Measurements from ENCODE around the gene ENO1.

ENO1 gene

DNA sequence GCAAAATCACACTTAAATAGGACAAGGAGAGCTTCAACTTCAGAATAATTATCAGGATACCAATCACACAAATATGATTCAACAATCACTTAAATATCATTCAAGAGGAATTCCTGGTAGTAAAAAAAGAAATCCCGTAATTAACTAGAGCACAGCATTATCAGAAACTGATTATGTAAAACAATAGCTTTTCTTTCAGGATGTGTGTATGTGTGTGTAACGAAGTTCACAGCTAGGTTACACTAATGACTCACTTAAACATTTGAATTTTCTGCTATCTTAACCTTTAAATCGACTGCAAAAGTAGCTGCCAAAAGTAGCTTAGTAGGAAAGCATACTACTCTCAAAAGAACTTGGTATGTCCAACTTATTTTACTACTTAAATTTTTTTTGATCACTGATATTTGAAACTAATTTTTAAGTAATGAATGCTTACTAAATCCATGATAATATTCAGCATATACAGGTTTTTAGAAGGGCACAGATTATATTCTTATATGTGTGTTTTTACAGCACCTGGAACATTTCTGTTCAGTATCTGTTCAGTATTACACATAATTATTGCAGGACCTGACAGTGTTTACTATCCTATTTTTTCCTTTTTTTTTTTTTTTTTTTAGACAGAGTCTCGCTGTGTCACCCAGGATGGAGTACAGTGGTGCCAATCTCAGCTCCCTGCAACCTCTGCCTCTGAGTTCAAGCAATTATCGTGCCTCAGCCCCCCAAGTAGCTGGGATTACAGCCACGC lies 65.3 kb downstream of the ENO1 start:
- no peak for DNase-seq (ENCODE audit: low spot score)

DNA sequence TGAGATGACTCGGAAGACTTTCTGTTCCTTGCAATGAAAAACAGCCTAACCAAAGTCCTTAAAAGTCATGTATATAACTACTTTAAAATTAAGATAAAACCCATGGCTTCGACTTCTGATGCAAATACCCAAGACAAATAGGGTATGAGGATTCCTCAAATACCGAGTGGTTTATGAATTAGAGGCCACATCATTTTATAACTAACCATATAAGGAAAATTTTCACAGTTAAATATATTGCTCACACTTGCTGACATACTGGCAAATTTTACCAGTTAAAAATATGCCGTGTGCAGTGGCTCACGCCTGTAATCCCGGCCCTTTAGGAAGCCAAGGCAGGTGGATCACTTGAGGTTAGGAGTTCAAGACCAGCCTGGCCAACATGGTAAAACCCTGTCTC lies 66.4 kb downstream of the ENO1 start:
- no peak for DNase-seq (ENCODE audit: low spot score)
